Measurements from ENCODE around the gene SCFD2.

SCFD2 gene

DNA sequence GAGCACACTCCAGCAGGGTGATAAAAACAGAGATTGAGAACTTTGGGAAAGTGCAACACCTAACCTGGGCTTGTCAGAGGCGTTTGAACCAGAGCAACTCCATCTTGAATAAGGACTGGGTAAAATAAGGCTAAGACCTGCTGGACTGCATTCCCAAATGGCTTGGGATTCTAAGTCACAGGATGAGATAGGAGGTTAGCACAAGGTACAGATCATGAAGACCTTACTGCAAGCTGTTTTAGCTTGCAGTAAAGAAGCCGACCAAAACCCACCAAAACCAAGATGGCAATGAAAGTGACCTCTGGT is 43.9 kb downstream of the SCFD2 start:
- no peak for DNase-seq (ENCODE audit: low spot score)
- POLR2A ChIA-PET (ENCODE audit: low non-redundant PET): no interaction called here
- CTCF ChIA-PET: no interaction called here
- H3K27ac ChIP-seq: peak overlapping the region; percentile 81
- TF ChIP-seq, protein P1, sequence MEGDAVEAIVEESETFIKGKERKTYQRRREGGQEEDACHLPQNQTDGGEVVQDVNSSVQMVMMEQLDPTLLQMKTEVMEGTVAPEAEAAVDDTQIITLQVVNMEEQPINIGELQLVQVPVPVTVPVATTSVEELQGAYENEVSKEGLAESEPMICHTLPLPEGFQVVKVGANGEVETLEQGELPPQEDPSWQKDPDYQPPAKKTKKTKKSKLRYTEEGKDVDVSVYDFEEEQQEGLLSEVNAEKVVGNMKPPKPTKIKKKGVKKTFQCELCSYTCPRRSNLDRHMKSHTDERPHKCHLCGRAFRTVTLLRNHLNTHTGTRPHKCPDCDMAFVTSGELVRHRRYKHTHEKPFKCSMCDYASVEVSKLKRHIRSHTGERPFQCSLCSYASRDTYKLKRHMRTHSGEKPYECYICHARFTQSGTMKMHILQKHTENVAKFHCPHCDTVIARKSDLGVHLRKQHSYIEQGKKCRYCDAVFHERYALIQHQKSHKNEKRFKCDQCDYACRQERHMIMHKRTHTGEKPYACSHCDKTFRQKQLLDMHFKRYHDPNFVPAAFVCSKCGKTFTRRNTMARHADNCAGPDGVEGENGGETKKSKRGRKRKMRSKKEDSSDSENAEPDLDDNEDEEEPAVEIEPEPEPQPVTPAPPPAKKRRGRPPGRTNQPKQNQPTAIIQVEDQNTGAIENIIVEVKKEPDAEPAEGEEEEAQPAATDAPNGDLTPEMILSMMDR (conservative IDR thresholded peaks at IDR 0.05; ENCODE audit: low read depth): no peak

DNA sequence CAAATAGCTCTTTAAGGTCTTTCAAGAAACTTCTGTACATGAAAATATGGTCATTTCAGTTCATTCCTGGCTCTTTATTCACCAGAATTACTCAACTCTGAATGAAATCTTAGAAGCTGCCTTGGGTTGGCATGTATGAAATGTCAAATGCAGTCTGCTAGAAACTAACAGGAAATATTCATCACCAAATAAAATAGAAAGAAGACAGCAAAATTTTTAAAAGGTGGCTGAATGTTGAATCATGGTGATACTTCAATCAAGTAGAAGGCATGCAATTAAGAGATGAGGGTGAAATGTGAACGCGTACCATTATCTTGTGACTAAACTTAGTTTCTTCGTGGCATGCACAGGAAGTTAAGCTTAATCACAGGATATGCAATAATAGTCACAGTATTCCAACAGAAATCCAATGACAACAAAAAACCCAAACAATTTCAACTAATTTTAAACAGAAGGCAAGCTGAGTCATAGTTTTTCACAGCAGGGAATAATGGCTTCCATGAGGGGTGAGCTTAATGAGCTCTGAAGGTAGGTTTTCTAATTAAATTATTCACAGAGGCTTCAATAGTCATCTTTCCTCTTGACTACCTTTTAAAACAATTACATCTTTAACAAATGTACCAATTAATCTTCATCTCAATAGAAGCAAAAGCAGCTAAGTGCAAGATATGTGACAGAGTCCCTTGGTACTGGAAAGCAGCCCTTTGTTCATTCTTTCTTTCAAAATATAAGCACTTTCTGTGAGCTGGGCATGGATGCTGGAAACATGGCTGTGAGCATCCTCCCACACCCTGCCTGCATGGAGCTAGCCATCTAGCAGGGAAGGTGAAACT is 44.5 kb downstream of the SCFD2 start:
- TF ChIP-seq, protein P1 (conservative IDR thresholded peaks at IDR 0.05; ENCODE audit: low read depth): no peak
- POLR2A ChIA-PET (ENCODE audit: low non-redundant PET): no interaction called here
- H3K27ac ChIP-seq: peak overlapping the region; percentile 81
- DNase-seq (ENCODE audit: low spot score): peak; percentile 50
- CTCF ChIA-PET: interaction anchor here (0.6 kb wide), 1 partner anchor 433 kb away, joined by 3 read pairs; no protein-coding TSS in a partner anchor

DNA sequence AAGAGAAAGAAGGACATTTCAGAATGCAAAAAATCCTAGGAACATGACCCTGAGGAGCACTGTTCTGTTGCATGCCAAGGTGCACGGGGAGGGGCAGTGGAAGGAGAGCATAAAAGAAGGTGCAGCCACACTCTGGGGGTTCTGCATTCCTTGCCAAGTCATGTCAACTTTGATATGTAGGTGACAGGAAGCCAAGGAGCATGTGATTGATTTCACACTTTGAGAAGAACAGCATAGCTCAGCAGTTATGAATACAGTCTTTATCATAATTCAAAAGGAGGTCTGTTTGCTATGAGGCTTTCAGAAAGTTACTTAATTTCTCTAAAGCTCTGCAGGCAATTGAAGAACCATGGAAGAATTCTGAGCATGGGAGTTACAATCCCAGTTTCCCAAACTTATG is 50.6 kb downstream of the SCFD2 start:
- H3K27ac ChIP-seq: no peak overlapping the region
- POLR2A ChIA-PET (ENCODE audit: low non-redundant PET): no interaction called here
- TF ChIP-seq, protein P1 (conservative IDR thresholded peaks at IDR 0.05; ENCODE audit: low read depth): no peak
- no peak for DNase-seq (ENCODE audit: low spot score)
- CTCF ChIA-PET: interaction anchor here (0.6 to 0.8 kb wide), 2 partner anchors 44 to 196 kb away, joined by 3 to 4 read pairs; no protein-coding TSS in a partner anchor

DNA sequence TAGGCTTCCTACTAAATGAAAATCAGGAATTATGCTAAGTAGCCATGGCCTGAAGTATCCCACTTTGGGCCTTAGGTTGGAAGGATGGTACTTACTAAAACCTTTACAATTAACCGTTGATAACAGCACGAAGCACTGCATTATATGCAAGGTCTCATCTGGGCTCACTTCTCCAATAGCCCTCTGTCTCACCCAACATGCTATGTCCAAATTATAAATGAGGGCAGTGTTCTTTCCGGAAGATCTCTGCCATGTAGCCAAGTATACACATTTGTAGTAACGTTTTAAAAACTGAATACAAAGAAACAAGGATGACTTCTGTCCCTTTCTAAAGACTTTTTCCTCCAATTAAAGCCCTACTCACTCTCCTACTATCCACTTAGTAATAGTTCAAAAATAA is 51.6 kb downstream of the SCFD2 start:
- TF ChIP-seq, protein P1 (conservative IDR thresholded peaks at IDR 0.05; ENCODE audit: low read depth): no peak
- no peak for DNase-seq (ENCODE audit: low spot score)
- H3K27ac ChIP-seq: no peak overlapping the region
- ChIA-PET POLR2A (ENCODE audit: low non-redundant PET) (no interaction called here), CTCF (no interaction called here)

DNA sequence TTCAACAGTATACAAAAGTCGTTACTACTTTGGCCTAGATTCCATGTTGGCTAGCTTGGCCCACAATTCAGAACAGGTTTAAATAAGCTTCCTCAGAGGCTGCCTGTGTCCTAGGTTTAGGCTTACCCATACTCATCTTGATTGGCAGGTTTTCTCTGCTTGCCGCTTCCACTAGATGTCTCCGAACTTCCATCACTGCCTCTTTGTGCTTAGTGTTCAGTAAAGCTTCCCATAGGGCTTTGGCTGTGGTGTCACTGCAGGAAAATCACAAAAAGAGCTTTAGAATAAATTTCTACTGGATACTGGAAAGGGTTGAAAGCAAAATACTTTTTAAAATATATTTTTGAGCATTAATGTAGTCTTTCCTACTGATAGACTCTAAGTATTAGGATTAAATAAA is 52.4 kb downstream of the SCFD2 start:
- CTCF ChIA-PET: interaction anchor here (0.5 to 0.6 kb wide), 2 partner anchors 34 to 35 kb away, joined by 3 to 5 read pairs; no protein-coding TSS in a partner anchor
- TF ChIP-seq, protein P1 (conservative IDR thresholded peaks at IDR 0.05; ENCODE audit: low read depth): no peak
- H3K27ac ChIP-seq: no peak overlapping the region
- peak; percentile 33 for DNase-seq (ENCODE audit: low spot score)
- POLR2A ChIA-PET (ENCODE audit: low non-redundant PET): no interaction called here

DNA sequence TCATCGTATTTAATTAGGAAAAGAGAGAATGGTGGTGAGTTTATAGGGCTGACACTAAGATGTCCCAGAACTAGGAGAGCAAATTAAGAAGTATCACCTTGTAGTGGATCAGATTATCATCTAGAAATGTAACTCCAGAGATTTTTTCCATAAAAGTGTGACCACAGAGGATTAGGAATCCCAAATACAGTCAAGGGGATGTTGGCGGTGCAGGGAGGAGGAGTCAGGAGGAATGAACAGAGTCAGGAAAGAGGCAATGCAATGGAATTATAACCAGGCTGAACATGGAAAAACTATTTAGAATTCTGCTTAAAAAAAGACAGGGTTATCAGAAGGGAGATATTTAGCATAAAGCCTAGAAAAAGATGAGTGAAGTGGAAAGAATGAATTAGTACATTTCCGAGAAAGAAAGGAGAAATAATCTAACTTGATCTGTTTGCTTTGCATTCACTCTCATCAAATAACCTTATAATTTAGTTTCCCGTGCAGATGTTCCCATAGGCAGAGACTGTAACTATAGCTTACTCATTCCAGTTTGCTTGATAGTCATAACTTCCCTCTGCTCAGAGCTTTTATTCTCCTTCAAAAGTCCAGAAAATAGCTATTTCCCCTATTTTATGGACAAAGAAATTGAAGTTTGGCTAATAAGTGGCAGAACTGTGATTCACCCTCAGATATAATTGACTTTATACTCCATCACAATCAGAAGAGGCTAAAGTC is 56.4 kb downstream of the SCFD2 start:
- H3K27ac ChIP-seq: no peak overlapping the region
- DNase-seq (ENCODE audit: low spot score): no peak
- ChIA-PET POLR2A (ENCODE audit: low non-redundant PET) (no interaction called here), CTCF (no interaction called here)
- TF ChIP-seq, protein P1 (conservative IDR thresholded peaks at IDR 0.05; ENCODE audit: low read depth): no peak

All from RWPE1 (cell line).